A549 (cell line): ENCODE data around the gene MFF. TPM values are rescaled to one million over a fixed set of nuclear protein-coding genes. Genes with fewer than 3 reads are reported as not detected.

Source experiments
- ATAC-seq, 2 experiments: fragments of 200-7000 bp in 1 of 2; fragments of >200 bp in 1 of 2; cut with Nextera tagmentation in 1 of 2; cut with Tn5 transposase in 1 of 2; 3 replicates each; pipeline versions ENCODE4 v1.8.0 to v1.9.1; 2018 to 2020; ENCODE audit warnings: mild to moderate bottlenecking in 1 of 2, moderate library complexity in 1 of 2
- CTCF ChIA-PET: fragments of 300-600 bp; sonication (Branson Sonifier 250); formaldehyde crosslinking; extraction: SDS; loops from one replicate; lab custom pipeline; 2021; ENCODE audit warnings: antibody characterized with exemption, inconsistent platforms; lab: Yijun Ruan, JAX
- POLR2A ChIA-PET: fragments of 350-600 bp; formaldehyde crosslinking; extraction: SDS; loops from one replicate; lab custom pipeline; 2021; ENCODE audit warnings: antibody characterized with exemption, inconsistent platforms; lab: Yijun Ruan, JAX
- DNase-seq, 2 experiments: peaks; one replicate each; pipeline versions ENCODE4 v3.0.0 to v3.0.0-alpha.2; 2011 to 2016; ENCODE audit warnings: low read depth in 1 of 2, low spot score in 1 of 2
- FAIRE-seq: peaks from 2 replicates; lab custom pipeline; 2011; peaks lifted over from hg19 to GRCh38; lab: Jason Lieb, UNC
- H3K27ac ChIP-seq, 2 experiments: fragments of >200 bp; sonication (Bioruptor Twin); formaldehyde crosslinking; 3 replicates each; pipeline ENCODE4 v1.5.1; 2016 to 2017
- H3K4me1 ChIP-seq: fragments of >200 bp; sonication (Bioruptor Twin); formaldehyde crosslinking; 3 replicates; pipeline ENCODE4 v1.6.1; 2016
- H3K4me2 ChIP-seq: fragments of >200 bp; sonication (Bioruptor Twin); formaldehyde crosslinking; 3 replicates; pipeline ENCODE4 v1.6.1; 2016
- H3K4me3 ChIP-seq: fragments of >200 bp; sonication (Bioruptor Twin); formaldehyde crosslinking; 3 replicates; pipeline ENCODE4 v1.5.1; 2016
- H3K9me3 ChIP-seq: fragments of >200 bp; sonication (Bioruptor Twin); formaldehyde crosslinking; 3 replicates; pipeline ENCODE4 v1.6.1; 2016
- CHD4 ChIP-seq: fragments of 200-600 bp; sonication (generic); IDR thresholded peaks from 2 replicates; pipeline ENCODE4 v1.6.1; 2016; ENCODE audit warnings: antibody characterized with exemption, mild to moderate bottlenecking, borderline replicate concordance
- HDAC2 ChIP-seq: fragments of 200-600 bp; sonication (generic); IDR thresholded peaks from 2 replicates; pipeline ENCODE4 v1.6.1; 2016
- HEYL ChIP-seq: fragments of 250-450 bp; sonication (Bioruptor Pico); IDR thresholded peaks from 2 replicates; pipeline ENCODE4 v1.8.0; 2021; ENCODE audit warnings: mild to moderate bottlenecking, moderate library complexity
- HOXA7 ChIP-seq: fragments of 250-450 bp; sonication (Bioruptor Pico); IDR thresholded peaks from 2 replicates; pipeline ENCODE4 v1.5.0; 2020; ENCODE audit warnings: mild to moderate bottlenecking, moderate library complexity
- JUNB ChIP-seq: fragments of >200 bp; sonication (Bioruptor Twin); formaldehyde crosslinking; IDR thresholded peaks from 2 replicates; pipeline ENCODE4 v1.6.1; 2016
- POLR2AphosphoS2 ChIP-seq: conservative IDR thresholded peaks from 2 replicates; pipeline ENCODE4 v1.6.1; 2012; ENCODE audit warnings: low read length, improper control_type of control experiment, inconsistent platforms
- RAD21 ChIP-seq, 2 experiments: fragments of >200 bp in 1 of 2; sonication (Bioruptor Twin) in 1 of 2; formaldehyde crosslinking in 1 of 2; IDR thresholded peaks in 1 of 2; conservative IDR thresholded peaks in 1 of 2; 2 replicates in 1 of 2; 3 replicates in 1 of 2; pipeline ENCODE4 v1.6.1; 2012 to 2018; ENCODE audit warnings: inconsistent platforms in 1 of 2
- SMC3 ChIP-seq: fragments of >200 bp; sonication (Bioruptor Twin); formaldehyde crosslinking; IDR thresholded peaks from 3 replicates; pipeline ENCODE4 v1.6.1; 2018; ENCODE audit warnings: inconsistent platforms
- ZFP36 ChIP-seq: fragments of 450-650 bp; IDR thresholded peaks from 2 replicates; pipeline ENCODE4 v1.6.1; 2014; ENCODE audit warnings: borderline replicate concordance; ENCODE audit not compliant: partially characterized antibody
- WGBS: methylation state at CpG from one replicate; pipeline ENCODE4 v1.1.6; 2017; ENCODE audit errors: missing lambda C conversion rate; 5-methylcytosine and 5-hydroxymethylcytosine counted together
- polyA plus RNA-seq, 4 experiments: library from polyadenylated mRNA; depleted of rRNA in 3 of 4; stranded (reverse); fragments of >200 nt; fragmentation: RNase III in 1 of 4; extraction: RNeasy Plus Mini Kit Qiagen cat#74134 plus additional on column Dnase treatment in 1 of 4; gene quantifications; 2 replicates in 3 of 4; 3 replicates in 1 of 4; pipeline ENCODE4 v1.2.3, GENCODE V29; 2011 to 2017
- TF ChIP-seq, protein P1 (sequence below): IDR thresholded peaks from 2 replicates; pipeline ENCODE4 v1.6.1; 2012; ENCODE audit warnings: low read depth, borderline replicate concordance
- TF ChIP-seq, protein P2 (sequence below): fragments of >200 bp; sonication (Bioruptor Twin); formaldehyde crosslinking; IDR thresholded peaks from 3 replicates; pipeline ENCODE4 v1.5.1; 2016
- TF ChIP-seq, protein P3 (sequence below): fragments of 450-650 bp; IDR thresholded peaks from 2 replicates; pipeline ENCODE4 v1.6.1; 2014; ENCODE audit warnings: antibody characterized with exemption
- TF ChIP-seq, protein P4 (sequence below): fragments of 200-600 bp; sonication (generic); IDR thresholded peaks from 2 replicates; pipeline ENCODE4 v1.6.1; 2016; ENCODE audit warnings: antibody characterized with exemption, mild to moderate bottlenecking, moderate library complexity

Gene MFF
- polyA plus RNA-seq, 2 of the 4 experiments (the other 2 are of a cell fraction): 135 to 252 TPM

DNA sequence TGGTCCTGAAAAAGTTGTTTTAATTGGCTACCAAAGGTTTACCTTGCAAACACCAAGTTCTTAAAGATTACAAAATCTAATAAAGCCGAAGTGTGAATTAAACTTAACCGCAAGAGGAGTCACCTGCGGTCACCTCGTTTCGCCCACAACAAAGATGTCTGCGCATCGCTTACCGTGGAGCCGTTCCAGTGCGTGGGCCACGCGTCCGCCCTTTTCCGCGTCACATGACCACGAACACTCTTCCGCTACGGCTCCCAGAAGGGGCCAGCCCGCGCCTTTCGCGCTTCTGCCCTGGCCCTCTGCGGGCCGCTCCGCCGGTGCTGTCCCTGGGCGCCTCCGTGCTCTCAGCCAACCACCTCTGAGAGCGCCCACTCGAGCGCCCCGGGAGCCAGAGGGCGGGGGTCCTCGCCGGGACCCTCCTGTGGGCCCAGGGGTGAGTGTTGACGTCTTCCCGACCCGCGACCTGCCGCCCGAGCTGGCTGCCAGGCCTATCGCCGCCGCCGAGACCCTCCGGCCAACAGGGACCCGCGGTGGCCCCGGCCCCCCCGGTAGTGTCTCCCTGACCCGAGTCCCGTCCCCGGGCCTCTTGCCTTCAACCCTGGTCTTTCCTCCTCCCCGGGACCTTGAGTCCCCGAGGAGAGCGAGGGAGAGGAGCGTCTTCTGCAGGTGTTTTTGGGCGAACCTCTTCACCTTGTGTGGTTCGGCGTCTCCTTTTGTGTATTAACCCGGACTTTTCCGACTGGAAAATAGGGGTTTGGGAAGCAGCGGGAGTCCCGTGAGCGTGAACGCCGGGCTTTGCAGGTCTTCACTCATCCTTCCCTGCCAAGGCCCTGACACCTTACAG lies at the start of gene MFF (continued):
- TF ChIP-seq, protein P1, sequence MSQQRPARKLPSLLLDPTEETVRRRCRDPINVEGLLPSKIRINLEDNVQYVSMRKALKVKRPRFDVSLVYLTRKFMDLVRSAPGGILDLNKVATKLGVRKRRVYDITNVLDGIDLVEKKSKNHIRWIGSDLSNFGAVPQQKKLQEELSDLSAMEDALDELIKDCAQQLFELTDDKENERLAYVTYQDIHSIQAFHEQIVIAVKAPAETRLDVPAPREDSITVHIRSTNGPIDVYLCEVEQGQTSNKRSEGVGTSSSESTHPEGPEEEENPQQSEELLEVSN: peak; percentile 92
- TF ChIP-seq HOXA7: no peak
- TF ChIP-seq HEYL (CRISPR knock-in tag): peak; percentile 88; the same call in 1 of the 2 replicates
- no peak for TF ChIP-seq ZFP36
- peak in 1 of 2 experiments; percentile 33; a peak in 3 of 5 replicates for TF ChIP-seq RAD21 (conservative IDR thresholded peaks at IDR 0.05 in 1 of 2, IDR thresholded peaks at IDR 0.05 in 1 of 2)

DNA sequence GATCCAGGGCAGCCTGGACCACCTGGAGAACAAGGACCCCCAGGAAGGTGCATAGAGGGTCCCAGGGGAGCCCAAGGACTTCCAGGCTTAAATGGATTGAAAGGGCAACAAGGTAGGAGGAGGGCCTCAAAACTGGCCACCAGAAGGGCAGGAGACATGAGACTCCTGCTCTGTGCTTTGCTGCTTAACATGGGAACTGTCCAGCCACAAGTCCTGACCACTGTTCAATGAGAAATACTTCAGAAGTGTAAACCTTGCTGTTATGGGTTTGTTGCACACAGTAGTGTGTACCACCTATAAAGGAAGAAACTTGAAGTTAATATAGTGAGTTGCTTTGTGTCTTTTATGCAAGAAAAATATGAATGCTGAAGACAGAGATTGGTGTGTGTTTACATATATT lies 44.2 kb upstream of the MFF start:
- CTCF ChIA-PET: no interaction called here

DNA sequence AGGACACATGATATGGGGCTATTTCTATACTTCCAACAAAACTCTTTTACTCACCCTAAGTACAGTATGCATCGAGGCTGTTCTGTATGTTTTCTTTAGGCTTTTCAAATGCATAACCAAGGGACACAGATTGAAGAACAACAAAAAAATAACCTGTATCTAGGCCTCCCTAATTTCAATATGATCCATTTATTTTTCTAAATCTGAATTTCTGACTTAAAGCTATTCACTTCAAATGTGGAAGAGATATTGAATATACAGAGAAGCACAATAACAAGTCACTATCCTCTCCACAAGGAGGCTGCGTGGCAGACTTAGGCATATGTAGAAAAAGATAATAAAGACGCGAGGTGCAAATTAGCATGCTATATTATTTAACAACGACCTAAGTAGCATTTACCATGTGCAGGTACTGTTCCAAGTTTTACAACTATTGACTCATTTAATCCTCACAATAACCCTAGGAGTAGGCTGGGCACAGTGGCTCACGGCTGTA lies 39.3 kb upstream of the MFF start:
- Histone ChIP-seq H3K9me3 (no peaks in the 10 kb centered on the region), H3K4me1 (no peaks in the 10 kb centered on the region), H3K4me2 (no peak overlapping the region), H3K27ac (no peak overlapping the region), H3K4me3 (no peak overlapping the region)
- TF ChIP-seq CHD4 (no peak), POLR2AphosphoS2 (no peak), HDAC2 (no peak), SMC3 (no peak)
- TF ChIP-seq, protein P2, sequence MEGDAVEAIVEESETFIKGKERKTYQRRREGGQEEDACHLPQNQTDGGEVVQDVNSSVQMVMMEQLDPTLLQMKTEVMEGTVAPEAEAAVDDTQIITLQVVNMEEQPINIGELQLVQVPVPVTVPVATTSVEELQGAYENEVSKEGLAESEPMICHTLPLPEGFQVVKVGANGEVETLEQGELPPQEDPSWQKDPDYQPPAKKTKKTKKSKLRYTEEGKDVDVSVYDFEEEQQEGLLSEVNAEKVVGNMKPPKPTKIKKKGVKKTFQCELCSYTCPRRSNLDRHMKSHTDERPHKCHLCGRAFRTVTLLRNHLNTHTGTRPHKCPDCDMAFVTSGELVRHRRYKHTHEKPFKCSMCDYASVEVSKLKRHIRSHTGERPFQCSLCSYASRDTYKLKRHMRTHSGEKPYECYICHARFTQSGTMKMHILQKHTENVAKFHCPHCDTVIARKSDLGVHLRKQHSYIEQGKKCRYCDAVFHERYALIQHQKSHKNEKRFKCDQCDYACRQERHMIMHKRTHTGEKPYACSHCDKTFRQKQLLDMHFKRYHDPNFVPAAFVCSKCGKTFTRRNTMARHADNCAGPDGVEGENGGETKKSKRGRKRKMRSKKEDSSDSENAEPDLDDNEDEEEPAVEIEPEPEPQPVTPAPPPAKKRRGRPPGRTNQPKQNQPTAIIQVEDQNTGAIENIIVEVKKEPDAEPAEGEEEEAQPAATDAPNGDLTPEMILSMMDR: no peak
- TF ChIP-seq, protein P3, sequence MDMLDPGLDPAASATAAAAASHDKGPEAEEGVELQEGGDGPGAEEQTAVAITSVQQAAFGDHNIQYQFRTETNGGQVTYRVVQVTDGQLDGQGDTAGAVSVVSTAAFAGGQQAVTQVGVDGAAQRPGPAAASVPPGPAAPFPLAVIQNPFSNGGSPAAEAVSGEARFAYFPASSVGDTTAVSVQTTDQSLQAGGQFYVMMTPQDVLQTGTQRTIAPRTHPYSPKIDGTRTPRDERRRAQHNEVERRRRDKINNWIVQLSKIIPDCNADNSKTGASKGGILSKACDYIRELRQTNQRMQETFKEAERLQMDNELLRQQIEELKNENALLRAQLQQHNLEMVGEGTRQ: no peak
- ChIA-PET POLR2A (no interaction called here), CTCF (no interaction called here)
- DNase-seq: no peak
- FAIRE-seq: no peak
- WGBS: 83% methylated on average over 6 of the region's 6 CpGs
- ATAC-seq: no peak

More for the DNA sequence above, 44.2 kb upstream of the MFF start:
- no peak; a peak in 1 of 6 replicates for ATAC-seq
- Histone ChIP-seq H3K4me3 (no peak overlapping the region), H3K9me3 (no peaks in the 10 kb centered on the region), H3K4me2 (no peak overlapping the region), H3K27ac (no peak overlapping the region), H3K4me1 (no peaks in the 10 kb centered on the region)
- DNase-seq: no peak
- no peak for FAIRE-seq
- TF ChIP-seq, protein P4, sequence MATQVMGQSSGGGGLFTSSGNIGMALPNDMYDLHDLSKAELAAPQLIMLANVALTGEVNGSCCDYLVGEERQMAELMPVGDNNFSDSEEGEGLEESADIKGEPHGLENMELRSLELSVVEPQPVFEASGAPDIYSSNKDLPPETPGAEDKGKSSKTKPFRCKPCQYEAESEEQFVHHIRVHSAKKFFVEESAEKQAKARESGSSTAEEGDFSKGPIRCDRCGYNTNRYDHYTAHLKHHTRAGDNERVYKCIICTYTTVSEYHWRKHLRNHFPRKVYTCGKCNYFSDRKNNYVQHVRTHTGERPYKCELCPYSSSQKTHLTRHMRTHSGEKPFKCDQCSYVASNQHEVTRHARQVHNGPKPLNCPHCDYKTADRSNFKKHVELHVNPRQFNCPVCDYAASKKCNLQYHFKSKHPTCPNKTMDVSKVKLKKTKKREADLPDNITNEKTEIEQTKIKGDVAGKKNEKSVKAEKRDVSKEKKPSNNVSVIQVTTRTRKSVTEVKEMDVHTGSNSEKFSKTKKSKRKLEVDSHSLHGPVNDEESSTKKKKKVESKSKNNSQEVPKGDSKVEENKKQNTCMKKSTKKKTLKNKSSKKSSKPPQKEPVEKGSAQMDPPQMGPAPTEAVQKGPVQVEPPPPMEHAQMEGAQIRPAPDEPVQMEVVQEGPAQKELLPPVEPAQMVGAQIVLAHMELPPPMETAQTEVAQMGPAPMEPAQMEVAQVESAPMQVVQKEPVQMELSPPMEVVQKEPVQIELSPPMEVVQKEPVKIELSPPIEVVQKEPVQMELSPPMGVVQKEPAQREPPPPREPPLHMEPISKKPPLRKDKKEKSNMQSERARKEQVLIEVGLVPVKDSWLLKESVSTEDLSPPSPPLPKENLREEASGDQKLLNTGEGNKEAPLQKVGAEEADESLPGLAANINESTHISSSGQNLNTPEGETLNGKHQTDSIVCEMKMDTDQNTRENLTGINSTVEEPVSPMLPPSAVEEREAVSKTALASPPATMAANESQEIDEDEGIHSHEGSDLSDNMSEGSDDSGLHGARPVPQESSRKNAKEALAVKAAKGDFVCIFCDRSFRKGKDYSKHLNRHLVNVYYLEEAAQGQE: peak; percentile 62; the same call in 1 of the 2 replicates
- TF ChIP-seq JUNB: no peak
- POLR2A ChIA-PET: no interaction called here
